Measurements from ENCODE around the gene DDAH2.

Gene DDAH2

DNA sequence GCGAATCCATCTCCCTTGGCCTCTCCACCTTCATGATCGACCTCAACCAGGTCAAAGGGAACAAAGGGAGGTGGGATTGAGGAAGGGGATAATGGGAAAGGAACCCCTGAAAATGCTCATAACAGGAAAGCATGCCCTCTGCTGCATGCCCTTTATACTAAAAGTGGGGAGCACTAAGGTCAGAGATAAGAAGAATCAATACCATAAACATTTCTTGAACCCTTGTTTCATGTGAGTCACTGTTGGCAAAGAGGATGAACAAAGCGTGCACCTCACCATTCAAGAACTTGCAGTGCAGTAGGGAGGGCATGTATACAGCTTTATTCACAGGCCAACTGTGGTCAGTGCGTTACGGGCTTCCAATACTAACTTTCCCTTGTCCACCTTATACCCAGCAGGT is 31.7 kb upstream of the DDAH2 start:
- no peak for DNase-seq (ENCODE audit: low read depth in 2 of 2)

- DNase-seq (ENCODE audit: low read depth in 2 of 2) = no peak
These were observed 29.2 kb upstream of the DDAH2 start for GRCh38 chr6:31758281-31758680.

GRCh38 chr6:31752739-31753319 is 23.7 kb upstream of the DDAH2 start:
- no peak for DNase-seq (ENCODE audit: low read depth in 2 of 2)

DNA sequence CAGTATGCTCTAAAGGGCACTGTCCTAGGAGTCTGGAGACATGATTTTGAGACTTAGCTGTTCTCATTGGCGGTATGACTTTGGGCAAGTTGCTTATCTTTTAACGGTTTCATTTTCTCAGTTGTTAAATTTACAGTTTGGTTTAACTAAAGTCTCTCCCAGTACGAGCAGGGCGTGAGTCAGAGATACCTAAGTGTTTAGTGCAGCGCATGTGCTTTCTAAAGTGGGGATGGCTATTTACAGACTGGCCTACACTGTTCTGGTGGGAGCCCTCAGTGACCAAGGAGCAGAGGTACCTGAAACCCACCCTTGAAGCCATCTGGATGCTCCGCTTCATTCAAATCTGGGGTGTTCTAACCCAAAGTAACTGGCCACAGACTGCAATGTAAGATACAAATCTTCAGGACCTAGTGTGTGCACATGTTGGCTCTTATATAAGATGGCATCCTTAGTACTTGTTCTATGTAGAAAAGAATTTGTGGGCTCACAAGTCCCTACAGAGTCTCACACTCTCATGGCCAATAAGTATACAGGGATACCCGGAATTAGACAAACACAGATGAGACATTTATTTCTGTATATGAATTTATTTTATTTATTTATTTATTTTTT is 21.4 kb upstream of the DDAH2 start:
- DNase-seq (ENCODE audit: low read depth in 2 of 2) = no peak

- no peak for DNase-seq (ENCODE audit: low read depth in 2 of 2)
These were observed 20.4 kb upstream of the DDAH2 start for GRCh38 chr6:31749301-31750036.

DNA sequence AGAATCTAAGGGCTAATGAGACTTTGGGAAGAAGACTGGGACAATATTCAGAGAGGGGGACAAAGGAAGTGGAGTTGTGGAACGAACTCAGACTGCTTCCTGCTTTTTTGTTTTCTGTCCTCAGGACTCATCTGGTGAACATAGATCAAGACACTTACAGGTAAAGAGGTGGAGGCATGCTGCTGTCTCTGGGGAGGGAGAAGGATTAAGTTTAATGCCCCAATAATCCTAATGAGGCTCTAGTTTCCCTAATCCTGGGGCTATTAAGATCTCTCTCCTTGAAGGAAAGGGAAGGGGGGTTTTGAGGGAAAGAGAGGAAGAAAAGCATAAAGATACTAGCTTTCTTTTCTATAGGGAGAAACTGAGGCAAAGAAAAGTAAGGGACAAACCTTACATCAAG is 15.3 kb upstream of the DDAH2 start:
- no peak for DNase-seq (ENCODE audit: low read depth in 2 of 2)

GRCh38 chr6:31742894-31743293 is 13.8 kb upstream of the DDAH2 start:
- DNase-seq (ENCODE audit: low read depth in 2 of 2) = no peak

- DNase-seq (ENCODE audit: low read depth in 2 of 2) = no peak
These were observed 12.7 kb upstream of the DDAH2 start for GRCh38 chr6:31741815-31742214.

DNA sequence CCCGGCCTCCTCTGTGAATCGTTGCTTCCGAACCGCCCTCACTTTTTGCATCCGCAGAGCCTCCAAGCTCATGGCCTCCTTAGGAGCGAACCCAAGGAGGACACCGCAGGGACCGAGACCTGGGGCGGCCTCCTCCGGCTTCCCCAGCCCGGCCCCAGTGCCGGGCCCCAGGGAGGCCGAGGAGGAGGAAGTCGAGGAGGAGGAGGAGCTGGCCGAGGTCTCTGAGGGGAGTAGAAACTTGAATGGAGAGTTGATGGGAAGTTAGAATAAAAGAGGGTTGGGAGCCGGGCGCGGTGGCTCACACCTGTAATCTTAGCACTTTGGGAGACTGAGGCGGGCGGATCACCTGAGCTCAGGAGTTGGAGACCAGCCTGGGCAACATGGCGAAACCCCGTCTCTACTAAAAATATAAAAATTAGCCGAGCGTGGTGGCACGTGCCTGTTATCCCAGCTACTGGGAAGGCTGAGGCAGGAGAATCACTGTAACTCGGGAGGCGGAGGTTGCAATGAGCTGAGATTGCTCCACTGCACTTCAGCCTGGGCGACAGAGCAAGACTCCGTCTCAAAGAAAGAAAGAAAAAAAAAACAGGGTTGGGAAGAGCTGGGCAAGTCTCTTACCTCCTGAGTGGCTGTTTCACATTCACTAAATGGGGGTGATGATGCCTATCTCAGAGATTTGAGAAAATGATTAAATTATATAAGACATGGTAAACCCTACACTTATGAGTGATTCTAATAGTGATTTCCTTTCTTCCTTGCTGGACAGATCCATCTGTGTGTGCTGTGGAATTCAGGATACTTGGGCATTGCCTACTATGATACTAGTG is 11.5 kb upstream of the DDAH2 start:
- no peak for DNase-seq (ENCODE audit: low read depth in 2 of 2)

- peak; percentile 97 to 98 for DNase-seq (ENCODE audit: low read depth in 2 of 2)
These were observed 10.7 kb upstream of the DDAH2 start, which contains the start of gene MSH5 for GRCh38 chr6:31739639-31740396. Gene MSH5 (plus strand): TSS chr6:31740005. CDS start chr6:31740467, 462 bp downstream.

DNA sequence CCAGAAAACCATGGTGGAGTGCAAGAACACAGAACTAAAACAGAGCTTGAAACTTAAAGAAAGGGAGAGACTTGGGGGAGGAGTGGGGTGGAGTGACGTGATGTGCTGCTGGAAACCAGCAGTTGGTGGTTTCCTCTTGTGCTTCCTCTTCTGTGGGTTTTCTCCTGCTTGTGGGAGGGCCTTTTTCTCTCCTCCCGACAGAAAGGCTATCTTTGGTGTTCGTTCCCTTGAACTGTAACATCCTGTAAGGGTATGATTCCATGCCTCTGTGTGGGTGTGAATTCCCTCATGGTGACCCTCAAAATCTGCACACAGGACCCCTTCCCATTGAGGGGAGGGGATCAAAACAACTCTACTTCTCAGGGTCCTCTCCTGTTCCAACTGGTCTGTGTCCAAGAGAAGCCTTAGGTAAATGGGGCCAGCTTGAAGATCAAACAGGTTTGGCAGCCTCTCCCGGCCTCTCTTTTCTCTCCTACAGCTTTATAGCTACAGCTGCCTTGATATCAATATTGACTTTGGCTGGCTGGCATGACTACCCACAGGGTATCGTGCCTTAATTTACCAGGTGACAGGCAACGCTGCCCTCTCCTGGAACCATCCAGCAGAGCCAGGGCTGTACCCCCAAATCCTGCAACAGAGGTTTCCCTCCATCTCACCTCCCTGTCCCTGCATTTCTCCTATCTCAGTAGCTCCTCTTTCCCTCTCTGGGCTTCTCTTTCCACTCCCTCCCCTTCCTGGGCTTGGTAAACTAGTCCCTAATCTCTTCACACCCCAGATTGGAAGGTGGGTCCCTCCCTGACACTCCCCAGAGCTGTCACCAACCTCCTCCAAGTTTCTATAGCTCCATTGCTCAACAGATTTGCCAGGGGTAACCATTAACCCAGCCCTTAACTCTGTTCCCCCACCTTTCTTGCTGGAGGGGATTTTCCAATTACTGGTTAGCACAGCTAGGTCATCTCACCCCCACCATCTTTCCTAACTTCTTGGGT is 9.2 kb upstream of the DDAH2 start:
- DNase-seq (ENCODE audit: low read depth in 2 of 2) = peak; percentile 41 to 53

GRCh38 chr6:31737315-31737990 is 8.4 kb upstream of the DDAH2 start:
- no peak for DNase-seq (ENCODE audit: low read depth in 2 of 2)

DNA sequence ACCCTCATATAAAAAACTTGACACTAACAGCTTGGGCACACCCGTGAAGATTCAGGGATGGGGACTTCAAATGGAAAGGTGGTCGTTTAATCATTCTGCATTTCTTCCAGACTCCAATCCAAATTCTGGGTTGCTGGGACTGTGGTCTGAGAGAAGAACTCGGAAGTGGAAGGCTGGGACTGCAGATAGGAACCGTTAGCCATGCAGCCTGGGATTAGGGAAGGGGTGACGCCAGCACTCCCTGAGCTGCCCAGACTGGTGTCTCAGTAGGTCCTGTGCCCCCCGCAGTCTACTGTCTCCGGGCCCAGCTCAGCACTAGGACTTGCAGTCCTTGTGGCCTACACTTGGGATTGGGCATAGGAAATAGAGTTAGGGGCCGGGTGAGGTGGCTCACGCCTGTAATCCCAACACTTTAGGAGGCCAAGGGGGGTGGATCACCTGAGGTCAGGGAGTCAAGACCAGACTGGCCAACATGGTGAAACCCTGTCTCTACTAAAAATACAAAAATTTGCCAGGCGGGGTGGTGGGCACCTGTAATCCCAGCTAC is 7.7 kb upstream of the DDAH2 start:
- DNase-seq (ENCODE audit: low read depth in 2 of 2) = no peak

DNA sequence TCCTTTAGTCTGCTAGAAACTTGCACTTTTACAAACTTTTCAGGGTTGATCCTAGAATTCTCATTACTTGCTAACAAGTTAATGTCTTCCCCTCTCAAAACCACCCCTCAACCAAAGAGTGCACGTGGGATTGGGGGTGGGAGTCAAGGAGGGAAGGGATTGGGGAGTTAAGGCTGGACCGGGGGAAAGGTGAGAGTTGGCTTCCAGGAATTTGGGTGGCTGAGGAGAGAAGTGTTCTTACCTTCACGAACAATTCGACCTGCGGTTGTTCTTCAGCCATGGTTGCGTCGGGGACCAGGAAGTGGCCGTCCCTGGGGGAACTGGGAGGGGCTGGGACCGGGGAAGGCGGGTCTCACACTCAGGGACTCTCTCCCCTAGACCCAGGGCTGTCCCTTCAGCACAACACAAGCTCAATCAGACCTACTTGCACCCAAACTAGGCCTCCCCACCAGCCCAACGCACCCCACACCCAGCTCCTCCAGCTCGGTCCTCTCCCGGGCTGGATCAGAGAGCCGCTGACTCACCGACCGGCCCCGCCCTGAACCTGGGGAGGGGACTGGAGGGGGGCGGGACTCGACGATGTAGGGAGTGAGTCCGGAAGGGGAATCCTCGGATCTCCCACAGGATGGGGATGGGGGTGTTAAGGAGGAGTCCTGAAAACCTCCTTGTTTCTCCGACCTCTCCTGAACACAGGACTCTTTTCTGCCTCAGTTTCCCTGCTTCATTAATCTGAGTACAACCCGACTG is 7.1 kb upstream of the DDAH2 start, which contains the start of gene CLIC1:
Gene CLIC1 (minus strand): TSS at position 510 of the 747 bp plus-strand sequence. CDS start 230 bp downstream, at position 280.
- DNase-seq (ENCODE audit: low read depth in 2 of 2) = peak; percentile 70 to 78

DNA sequence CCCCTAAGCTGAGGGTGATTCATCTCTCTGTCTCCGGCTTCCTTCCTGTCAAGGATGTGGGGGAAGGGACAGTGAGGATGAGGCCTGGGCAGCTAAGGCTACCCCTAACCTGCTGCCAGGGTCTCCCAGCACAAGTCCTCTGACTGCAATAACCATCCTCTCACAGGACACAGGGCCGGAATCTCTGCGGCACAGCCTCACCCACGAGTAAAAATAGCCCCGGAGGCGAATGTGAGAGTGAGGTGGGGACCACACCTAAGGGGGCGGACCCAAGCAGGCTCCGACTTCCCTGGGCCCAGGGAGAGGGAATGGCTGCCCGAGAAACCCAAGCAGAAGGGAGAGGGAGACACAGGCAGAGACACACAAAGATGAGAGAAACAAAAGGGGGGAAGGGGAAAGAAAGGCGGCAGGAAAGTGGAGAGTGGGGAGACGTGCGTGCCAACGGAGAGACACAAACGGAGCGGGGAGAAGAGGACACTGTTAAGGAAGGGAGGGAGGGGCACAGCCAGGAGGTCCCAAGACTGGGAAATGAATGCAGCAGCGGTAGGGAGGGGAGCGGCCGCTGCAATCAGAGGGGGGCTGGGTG is 5.8 kb upstream of the DDAH2 start:
- DNase-seq (ENCODE audit: low read depth in 2 of 2) = peak; percentile 44 to 47

DNA sequence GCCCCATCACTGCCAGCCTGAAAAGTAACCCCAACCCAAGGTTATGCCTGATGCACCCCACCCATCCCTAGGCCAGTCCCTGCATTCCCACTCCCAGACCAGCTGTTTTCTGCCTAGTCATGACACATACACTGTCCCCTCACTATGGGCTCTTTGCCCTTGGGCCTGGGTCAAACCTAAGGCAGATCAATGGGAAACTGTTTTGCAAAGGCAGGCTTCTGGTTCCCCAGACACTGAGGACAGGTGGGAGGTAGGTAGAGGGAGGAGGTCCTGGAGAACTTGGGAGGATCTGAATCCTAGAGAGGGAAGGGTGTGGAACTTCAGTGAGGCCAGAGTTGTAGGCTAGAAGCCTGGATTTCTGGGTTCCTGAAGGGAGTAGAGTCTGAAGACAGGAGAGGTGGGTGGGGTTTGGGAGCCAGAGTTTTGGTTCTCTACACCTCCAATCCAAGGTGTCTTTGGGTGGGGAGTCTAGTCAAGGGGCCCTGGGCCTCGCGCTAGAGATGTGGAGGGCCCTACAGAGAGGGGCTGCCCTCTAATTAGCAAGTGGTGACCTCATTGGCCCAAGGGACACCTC is 5.2 kb upstream of the DDAH2 start:
- DNase-seq (ENCODE audit: low read depth in 2 of 2) = no peak

- DNase-seq (ENCODE audit: low read depth in 2 of 2) = no peak
These were observed 4.6 kb upstream of the DDAH2 start for GRCh38 chr6:31733734-31734133.

GRCh38 chr6:31732029-31732428 is 2.9 kb upstream of the DDAH2 start:
- no peak for DNase-seq (ENCODE audit: low read depth in 2 of 2)
